ENCODE measurements around the gene TUBB4A.
"Not testable (repeated sequence)": the region's sequence is repeated elsewhere in the genome, so short reads cannot be mapped to it uniquely, and the experiment has no call there.

Gene TUBB4A

DNA sequence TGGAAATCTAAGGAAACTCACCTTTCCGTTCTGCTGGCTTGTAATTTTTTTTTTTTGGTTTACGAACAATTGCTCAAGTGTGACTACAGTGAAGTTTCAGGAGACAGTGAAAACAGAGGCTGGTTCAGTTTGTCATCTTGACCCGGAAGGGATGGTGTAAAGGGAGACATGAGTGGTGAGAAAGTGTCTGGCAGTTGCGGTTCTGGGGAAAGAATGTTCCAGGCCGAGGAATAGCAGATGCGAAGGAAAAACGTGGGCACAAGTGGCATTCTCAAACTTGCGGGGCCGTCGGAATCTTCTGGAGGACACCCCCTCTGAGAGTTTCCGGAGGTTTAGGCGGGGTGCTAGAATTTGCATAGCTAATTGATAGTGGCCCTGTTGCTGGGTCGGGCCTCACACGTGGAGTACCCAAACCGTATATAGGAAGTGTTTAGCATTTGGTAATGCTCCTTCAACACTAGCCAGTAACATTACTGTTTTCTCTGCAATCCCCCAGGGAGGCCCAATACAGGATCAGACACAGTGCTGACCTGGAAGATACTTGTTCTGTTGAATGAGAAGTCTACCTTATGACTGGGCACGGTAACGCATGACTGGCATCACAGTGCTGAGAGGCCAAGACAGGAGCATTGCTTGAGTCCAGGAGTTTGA is 25.9 kb upstream of the TUBB4A start:
- in situ Hi-C loops (cut with MboI; ENCODE audit: low sequenced_read_pairs), result no loop called here

GRCh38 chr19:6524311-6524710 is 22.2 kb upstream of the TUBB4A start:
- in situ Hi-C loops (cut with MboI; ENCODE audit: low sequenced_read_pairs), result no loop called here

GRCh38 chr19:6522712-6523111 is 20.6 kb upstream of the TUBB4A start:
- in situ Hi-C loops (cut with MboI; ENCODE audit: low sequenced_read_pairs), result no loop called here

GRCh38 chr19:6521718-6522646 is 19.9 kb upstream of the TUBB4A start:
- in situ Hi-C loops (cut with MboI; ENCODE audit: low sequenced_read_pairs), result no loop called here

GRCh38 chr19:6519289-6519688 is 17.2 kb upstream of the TUBB4A start:
- in situ Hi-C loops (cut with MboI; ENCODE audit: low sequenced_read_pairs), result no loop called here

DNA sequence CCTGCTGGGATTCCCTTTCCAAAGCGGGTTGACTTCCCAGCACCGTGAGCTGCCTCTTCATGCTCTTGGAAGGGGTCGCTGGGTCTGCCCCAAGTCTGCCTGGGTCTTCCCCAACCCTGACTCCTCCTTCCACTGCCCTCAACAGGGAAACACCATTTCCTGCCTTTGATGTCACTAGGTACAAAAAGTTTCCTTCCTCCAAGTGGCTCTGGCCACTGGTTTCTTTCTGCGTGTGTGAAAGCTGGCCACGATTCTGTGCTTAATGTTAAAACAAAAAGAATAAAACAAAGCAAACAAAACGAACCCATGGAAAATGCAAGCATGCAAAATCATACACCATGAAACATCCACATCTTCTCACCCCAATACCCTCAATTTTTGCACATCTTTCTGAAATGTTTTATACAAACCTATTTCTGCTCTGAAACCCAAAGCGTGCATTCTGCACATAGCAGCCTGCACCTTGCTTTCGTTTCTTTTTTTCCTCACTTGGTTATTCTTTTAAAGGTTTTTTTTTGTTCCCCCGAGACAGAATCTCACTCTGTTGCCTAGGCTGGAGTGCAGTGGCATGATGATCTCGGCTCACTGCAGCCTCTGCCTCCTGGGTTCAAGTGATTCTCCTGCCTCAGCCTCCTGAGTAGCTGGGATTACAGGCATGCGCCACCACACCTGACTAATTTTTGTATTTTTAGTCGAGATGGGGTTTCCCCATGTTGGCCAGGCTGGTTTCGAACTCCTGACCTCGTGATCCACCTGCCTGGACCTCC is 16.2 kb upstream of the TUBB4A start:
- in situ Hi-C loops (cut with MboI; ENCODE audit: low sequenced_read_pairs), result no loop called here

- in situ Hi-C loops (cut with MboI; ENCODE audit: low sequenced_read_pairs), result no loop called here
Observed at GRCh38 chr19:6516659-6517291, 14.7 kb upstream of the TUBB4A start.

DNA sequence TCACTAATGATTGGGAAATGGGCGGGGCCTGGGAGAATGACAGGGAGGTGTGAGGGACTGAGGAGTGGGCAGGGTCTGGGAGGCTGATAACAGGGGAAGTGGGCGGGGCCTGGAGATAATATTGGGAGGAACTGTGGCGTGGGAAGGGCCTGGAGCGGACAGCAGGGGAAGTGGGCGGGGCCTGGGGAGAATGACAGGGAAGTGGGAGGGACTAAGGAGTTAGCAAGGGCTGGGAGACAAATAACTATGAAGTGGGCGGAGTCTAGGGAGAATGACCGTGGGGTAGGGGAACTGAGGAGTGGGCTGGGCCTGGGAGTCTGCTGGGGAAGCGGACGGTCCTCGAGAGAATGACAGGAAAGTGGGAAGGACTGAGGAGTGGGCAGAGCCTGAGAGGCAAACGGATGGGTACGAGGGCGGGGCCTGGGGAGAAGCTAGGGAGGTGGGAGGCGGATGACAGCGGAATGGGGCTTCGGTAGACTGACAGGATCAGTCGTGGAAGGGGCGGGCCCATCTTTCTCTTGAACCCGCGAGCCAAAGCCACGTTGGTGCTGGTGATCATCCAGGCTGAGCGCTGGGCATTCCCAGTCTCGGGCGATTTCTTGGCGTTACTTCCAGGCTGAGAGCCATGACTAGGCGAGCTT is 14.0 kb upstream of the TUBB4A start:
- in situ Hi-C loops (cut with MboI; ENCODE audit: low sequenced_read_pairs), result no loop called here

- in situ Hi-C loops (cut with MboI; ENCODE audit: low sequenced_read_pairs), result no loop called here
Observed at GRCh38 chr19:6514926-6515544, 12.9 kb upstream of the TUBB4A start.

GRCh38 chr19:6514089-6514488 is 12.0 kb upstream of the TUBB4A start:
- in situ Hi-C loops (cut with MboI; ENCODE audit: low sequenced_read_pairs), result no loop called here

GRCh38 chr19:6510618-6511017 is 8.5 kb upstream of the TUBB4A start:
- in situ Hi-C loops (cut with MboI; ENCODE audit: low sequenced_read_pairs), result no loop called here

DNA sequence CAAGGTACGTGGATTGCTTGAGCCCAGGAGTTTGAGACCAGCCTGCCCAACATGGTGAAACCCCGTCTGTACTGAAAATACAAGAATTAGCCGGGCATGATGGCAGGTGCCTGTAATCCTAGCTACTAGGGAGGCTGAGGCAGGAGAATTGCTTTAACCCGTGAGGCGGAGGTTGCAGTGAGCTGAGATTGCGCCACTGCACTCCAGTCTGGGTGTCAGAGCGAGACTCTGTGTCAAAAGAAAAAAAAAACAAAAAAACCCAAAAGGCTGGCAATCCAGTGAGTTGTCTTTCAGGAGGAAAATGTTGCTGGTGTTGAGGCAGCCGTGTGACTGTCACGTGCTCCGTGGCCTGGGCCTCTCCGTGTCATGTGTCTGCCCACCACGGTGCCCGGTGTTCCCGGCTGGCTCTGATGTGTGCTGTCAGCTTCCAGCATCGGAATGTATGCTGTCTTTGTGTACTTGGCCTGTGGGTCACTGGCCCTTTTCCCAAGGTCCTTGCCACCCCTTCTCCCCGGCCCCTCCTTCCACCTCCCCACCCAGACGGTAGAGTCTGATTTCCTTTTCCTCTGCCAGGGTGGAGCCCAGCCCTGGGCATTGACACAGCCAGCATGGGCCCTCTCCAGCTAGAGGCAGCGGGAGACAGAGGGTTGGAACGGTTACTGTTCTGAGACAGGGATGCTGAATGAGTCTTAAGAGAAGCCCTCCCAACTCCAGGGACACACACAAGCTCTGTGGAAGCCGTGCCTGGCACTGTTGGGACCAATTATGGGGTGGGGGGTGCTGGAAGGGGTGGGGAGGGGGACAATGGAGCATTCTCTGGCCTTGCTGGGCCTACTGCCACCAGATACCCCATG is 7.2 kb upstream of the TUBB4A start:
- in situ Hi-C loops (cut with MboI; ENCODE audit: low sequenced_read_pairs), result no loop called here

- in situ Hi-C loops (cut with MboI; ENCODE audit: low sequenced_read_pairs), result not testable (repeated sequence)
Observed at GRCh38 chr19:6508028-6508771, 6.1 kb upstream of the TUBB4A start.

DNA sequence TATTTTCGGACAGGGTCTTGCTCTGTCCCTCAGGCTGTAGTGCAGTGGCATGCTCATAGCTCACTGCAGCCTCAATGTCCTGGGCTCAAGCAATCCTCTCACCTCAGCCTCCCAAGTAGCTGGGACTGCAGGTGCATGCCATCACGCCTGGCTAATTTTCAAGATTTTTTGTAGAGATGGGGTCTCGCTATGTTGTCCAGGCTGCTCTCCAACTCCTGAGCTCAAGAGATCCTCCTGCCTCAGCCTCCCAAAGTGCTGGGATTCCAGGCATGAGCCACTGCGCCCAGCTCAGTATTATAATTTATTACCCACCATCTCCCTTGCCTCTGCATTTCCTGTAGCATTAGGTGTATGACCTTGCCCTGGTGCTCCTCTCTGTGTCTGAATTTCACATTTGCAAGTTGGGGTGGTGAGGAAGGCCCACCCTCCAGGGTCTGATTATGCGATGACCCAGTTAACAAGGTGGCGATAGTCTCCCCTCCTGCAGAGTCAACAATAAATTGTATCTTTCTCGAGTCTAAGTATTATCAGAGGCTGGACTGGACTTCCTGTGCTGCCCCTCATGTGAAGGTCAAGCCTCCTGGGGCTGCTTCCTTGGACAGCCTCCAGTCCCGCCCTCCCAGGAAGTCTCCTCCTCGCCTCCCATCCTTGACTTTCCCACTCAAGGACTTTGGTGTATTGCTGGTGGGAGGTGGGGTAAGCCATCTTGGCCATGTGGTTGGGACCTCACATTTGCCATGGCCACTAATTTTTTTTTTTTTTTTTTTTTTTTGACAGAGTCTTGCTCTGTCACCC is 1.5 kb upstream of the TUBB4A start:
- in situ Hi-C loops (cut with MboI; ENCODE audit: low sequenced_read_pairs), result no loop called here

DNA sequence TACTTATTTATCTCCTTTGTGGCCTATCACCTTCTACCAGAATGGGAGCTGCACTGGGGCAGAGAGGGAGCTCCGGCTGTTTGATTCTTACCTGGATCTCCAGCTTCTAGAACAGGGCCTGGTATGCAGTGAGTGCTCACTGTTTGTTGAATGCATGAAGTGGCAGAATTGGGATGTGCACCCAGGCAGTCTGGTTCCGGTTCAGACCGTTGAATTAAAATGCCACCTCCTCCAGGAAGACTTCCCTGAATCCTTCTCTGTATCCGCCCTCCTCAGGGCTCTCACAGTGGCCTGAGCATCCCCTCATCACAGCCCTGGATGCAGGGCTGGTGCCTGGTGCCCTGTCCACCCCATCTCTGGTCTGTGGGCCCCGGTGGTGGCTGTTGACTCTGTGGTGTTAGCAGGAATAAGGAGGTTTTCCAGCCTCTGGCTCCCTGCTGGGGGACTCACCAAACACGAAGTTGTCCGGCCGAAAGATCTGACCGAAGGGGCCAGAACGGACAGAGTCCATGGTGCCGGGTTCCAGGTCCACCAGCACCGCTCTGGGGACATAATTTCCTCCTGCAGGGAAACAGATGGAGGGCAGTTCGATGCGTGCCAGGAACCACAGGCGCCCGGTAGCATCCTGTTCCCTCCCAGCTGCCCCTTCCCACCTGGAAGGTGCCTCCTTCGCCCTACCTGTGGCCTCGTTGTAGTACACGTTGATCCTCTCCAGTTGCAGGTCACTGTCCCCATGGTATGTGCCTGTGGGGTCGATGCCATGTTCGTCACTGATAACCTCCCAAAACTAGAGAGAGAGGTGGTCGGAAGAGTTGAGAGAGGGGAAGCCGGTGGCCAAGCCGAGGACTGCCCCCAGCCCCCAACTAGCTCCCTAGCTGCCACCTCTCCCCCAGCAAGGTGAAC is 1.0 kb downstream of the TUBB4A start:
- in situ Hi-C loops (cut with MboI; ENCODE audit: low sequenced_read_pairs), result no loop called here

DNA sequence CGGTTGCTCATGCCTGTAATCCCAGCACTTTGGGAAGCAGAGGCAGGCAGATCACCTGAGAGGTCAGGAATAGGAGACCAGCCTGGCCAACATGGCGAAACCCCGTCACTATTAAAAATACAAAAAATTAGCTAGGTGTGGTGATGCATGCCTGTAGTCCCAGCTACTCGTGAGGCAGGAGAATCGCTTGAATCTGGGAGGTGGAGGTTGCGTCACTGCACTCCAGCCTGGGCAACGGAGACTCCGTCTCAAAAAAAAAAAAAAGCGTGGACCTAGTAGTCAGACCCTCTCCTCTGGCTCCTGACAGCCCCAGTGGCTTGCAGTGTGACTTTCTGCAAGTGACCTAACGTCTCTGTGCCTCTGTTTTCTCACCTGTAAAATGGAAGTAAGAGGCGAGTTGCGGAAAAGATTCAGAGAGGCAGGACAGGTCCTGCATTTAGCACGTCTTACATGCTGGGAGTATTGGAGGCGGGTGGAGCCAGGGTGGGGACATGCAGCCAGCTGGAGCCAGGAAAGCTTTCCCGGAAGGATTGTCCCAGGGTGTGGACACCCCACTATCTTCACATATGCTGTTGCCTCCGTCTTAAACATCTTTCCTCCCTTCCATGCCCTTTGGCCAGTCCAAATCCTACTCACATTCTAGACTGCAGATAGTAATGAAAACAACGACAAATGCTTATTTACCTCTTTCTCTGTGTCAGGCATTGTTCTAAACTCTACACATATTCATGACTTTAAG is 2.9 kb downstream of the TUBB4A start:
- in situ Hi-C loops (cut with MboI; ENCODE audit: low sequenced_read_pairs), result no loop called here
